Measurements from ENCODE around the gene SCMH1. TPM values are rescaled to one million over a fixed set of nuclear protein-coding genes. Genes with fewer than 3 reads are reported as not detected.

Gene SCMH1
- total RNA-seq, 6 donors from 2014 or later, result 31.4 to 54.5 (median 36.6) TPM

- TF ChIP-seq CTCF (IDR thresholded peaks at IDR 0.05), result no peak
- Histone ChIP-seq H3K4me1 (peaks cover 3 to 16% (median 7%) of the 10 kb centered on the region in 4 donors), H3K9me3 (no peaks in the 10 kb centered on the region), H3K27ac (no peak overlapping the region), H3K27me3 (no peaks in the 10 kb centered on the region), H3K36me3 (no peaks in the 10 kb centered on the region), H3K4me3 (no peak overlapping the region)
- 92 to 96% methylated on average over 3 of the region's 3 CpGs for WGBS, 2 donors
- no peak for ATAC-seq (ENCODE audit: low FRiP score in 2 of 2)
- no peak for DNase-seq
Measured at GRCh38 chr1:41225495-41225894, 16.6 kb downstream of the SCMH1 start.

GRCh38 chr1:41222496-41222895 is 19.6 kb downstream of the SCMH1 start:
- TF ChIP-seq EP300 (IDR thresholded peaks at IDR 0.05) (no peak), POLR2AphosphoS5 (IDR thresholded peaks at IDR 0.05) (no peak), CTCF (IDR thresholded peaks at IDR 0.05) (no peak), POLR2A (IDR thresholded peaks at IDR 0.05) (no peak)
- Histone ChIP-seq H3K4me1 (peaks cover 3 to 13% (median 7%) of the 10 kb centered on the region in 4 donors), H3K9me3 (no peaks in the 10 kb centered on the region), H3K27ac (no peak overlapping the region), H3K4me3 (no peak overlapping the region), H3K27me3 (no peaks in the 10 kb centered on the region), H3K36me3 (peaks cover 0 to 6% (median 0%) of the 10 kb centered on the region in 4 donors)
- WGBS, 2 donors, result 47 to 57% methylated on average over 2 of the region's 2 CpGs
- ATAC-seq (ENCODE audit: low FRiP score in 2 of 2), result no peak
- no peak for DNase-seq

- Histone ChIP-seq H3K4me3 (no peak overlapping the region), H3K9me3 (no peaks in the 10 kb centered on the region), H3K27me3 (no peaks in the 10 kb centered on the region), H3K27ac (no peak overlapping the region), H3K4me1 (peaks cover 3 to 11% (median 6%) of the 10 kb centered on the region in 4 donors), H3K36me3 (peaks cover 0 to 6% (median 0%) of the 10 kb centered on the region in 4 donors)
- no peak for DNase-seq
- no peak for TF ChIP-seq POLR2A (IDR thresholded peaks at IDR 0.05)
- no peak for TF ChIP-seq POLR2AphosphoS5 (IDR thresholded peaks at IDR 0.05)
- TF ChIP-seq CTCF (IDR thresholded peaks at IDR 0.05), result no peak
- TF ChIP-seq EP300 (IDR thresholded peaks at IDR 0.05), result no peak
- ATAC-seq (ENCODE audit: low FRiP score in 2 of 2), result no peak
Measured at GRCh38 chr1:41221995-41222394, 20.1 kb downstream of the SCMH1 start.

GRCh38 chr1:41218152-41218551 is 24.0 kb downstream of the SCMH1 start:
- Histone ChIP-seq H3K9me3 (no peaks in the 10 kb centered on the region), H3K27me3 (no peaks in the 10 kb centered on the region), H3K27ac (no peak overlapping the region), H3K36me3 (peaks cover 0 to 6% (median 0%) of the 10 kb centered on the region in 4 donors), H3K4me1 (peaks cover 0 to 8% (median 4%) of the 10 kb centered on the region in 4 donors), H3K4me3 (no peak overlapping the region)
- no peak for ATAC-seq (ENCODE audit: low FRiP score in 2 of 2)
- no peak for DNase-seq
- TF ChIP-seq POLR2AphosphoS5 (IDR thresholded peaks at IDR 0.05) (no peak), POLR2A (IDR thresholded peaks at IDR 0.05) (no peak), EP300 (IDR thresholded peaks at IDR 0.05) (no peak), CTCF (IDR thresholded peaks at IDR 0.05) (no peak)
- WGBS, 2 donors, result 100% methylated on average over 1 of the region's 1 CpG

GRCh38 chr1:41217441-41217840 is 24.7 kb downstream of the SCMH1 start:
- Histone ChIP-seq H3K36me3 (peaks cover 0 to 6% (median 0%) of the 10 kb centered on the region in 4 donors), H3K4me1 (peaks cover 0 to 4% (median 1%) of the 10 kb centered on the region in 4 donors), H3K4me3 (no peak overlapping the region), H3K27me3 (no peaks in the 10 kb centered on the region), H3K9me3 (no peaks in the 10 kb centered on the region), H3K27ac (no peak overlapping the region)
- ATAC-seq (ENCODE audit: low FRiP score in 2 of 2) (no peak), DNase-seq (no peak)
- TF ChIP-seq EP300 (IDR thresholded peaks at IDR 0.05) (no peak), POLR2A (IDR thresholded peaks at IDR 0.05) (no peak), POLR2AphosphoS5 (IDR thresholded peaks at IDR 0.05) (no peak), CTCF (IDR thresholded peaks at IDR 0.05) (no peak)
- 94 to 95% methylated on average over 1 of the region's 1 CpG for WGBS, 2 donors

Measured in upper lobe of left lung (tissue), 6 donors.